ENCODE data around the gene DICER1. TPM values are rescaled to one million over a fixed set of nuclear protein-coding genes. Genes with fewer than 3 reads are reported as not detected.

DICER1 gene
- total and polyA plus RNA-seq, 9 of the 15 experiments (the other 6 are each of a cell fraction or from before 2014, with no cell fraction given) = 2.5 to 23.2 (median 12.4) TPM

- ATAC-seq (no peak), DNase-seq (ENCODE audit: extremely low read depth in 1 of 4, low spot score in 3 of 4) (no peak), FAIRE-seq (no peak)
- Histone ChIP-seq H4K20me1 (replicated peaks; ENCODE audit: control insufficient read depth, insufficient read depth, low read length) (no peaks in the 10 kb centered on the region), H2AFZ (ENCODE audit: low read depth, low read length) (no peak overlapping the region), H3K9ac (ENCODE audit: insufficient read depth in 1 of 2, low read depth in 2 of 2, low read length in 2 of 2) (no peak overlapping the region), H3K4me2 (ENCODE audit: insufficient read depth, low read length) (no peak overlapping the region), H3K27ac (ENCODE audit: extremely low read depth, low read depth, low read length) (no peak overlapping the region), H3K4me3 (no peak overlapping the region), H3K36me3 (ENCODE audit: control insufficient read depth, insufficient read depth, low read length) (no peaks in the 10 kb centered on the region), H3K9me3 (replicated peaks; ENCODE audit: control insufficient read depth, insufficient read depth, low read depth, low read length) (no peaks in the 10 kb centered on the region), H3K27me3 (ENCODE audit: control insufficient read depth in 2 of 2, insufficient read depth in 2 of 2, low read length in 2 of 2) (peaks cover 2 to 52% of the 10 kb centered on the region in 2 experiments; a peak in 3 of 5 replicates), H3K79me2 (ENCODE audit: control insufficient read depth, insufficient read depth, low read length) (no peaks in the 10 kb centered on the region), H3K4me1 (replicated peaks in 1 of 2; ENCODE audit: control insufficient read depth in 2 of 2, insufficient read depth in 2 of 2, low read length in 2 of 2) (no peaks in the 10 kb centered on the region; a peak in 1 of 5 replicates), H3K9me1 (ENCODE audit: control insufficient read depth, insufficient read depth, low read length) (no peaks in the 10 kb centered on the region)
- intact Hi-C loops (cut with micrococcal nuclease) (no loop called here), in situ Hi-C loops (cut with MboI) (no loop called here)
- no TSS peak for BruUV-seq (replicated peaks)
- POLR2A ChIA-PET = interaction anchor here (0.6 to 1.1 kb wide), 2 partner anchors 24 to 28 kb away, joined by 3 read pairs; no protein-coding TSS in a partner anchor
- CTCF ChIA-PET (ENCODE audit: low intra/inter-chr PET ratio) = no interaction called here
- WGBS (ENCODE audit: insufficient coverage, low coverage, missing lambda C conversion rate) = 2% methylated on average over 14 of the region's 23 CpGs
- TF ChIP-seq FOSL1 (tag; conservative IDR thresholded peaks at IDR 0.05) (no peak), RUNX1 (IDR thresholded peaks at IDR 0.05; ENCODE audit: low read depth) (no peak), HES1 (IDR thresholded peaks at IDR 0.05; ENCODE audit: low read depth) (no peak), ZNF436 (CRISPR knock-in tag; IDR thresholded peaks at IDR 0.05) (no peak), NFYB (IDR thresholded peaks at IDR 0.05; ENCODE audit: extremely low read depth, insufficient read length) (no peak), FOXJ3 (CRISPR knock-in tag; IDR thresholded peaks at IDR 0.05) (no peak), TAF9B (IDR thresholded peaks at IDR 0.05; ENCODE audit: partially characterized antibody) (no peak), SIN3A (IDR thresholded peaks at IDR 0.05; ENCODE audit: borderline replicate concordance in 2 of 2, control insufficient read depth in 1 of 2, low read depth in 2 of 2, low read length in 2 of 2) (no peak), PKNOX1 (IDR thresholded peaks at IDR 0.05) (no peak), ELF4 (CRISPR knock-in tag; IDR thresholded peaks at IDR 0.05) (no peak)
Measured at GRCh38 chr14:95054346-95055280, 102.7 kb downstream of the DICER1 start.

All from K562 (cell line).